OCI-LY7 (cell line): ENCODE results near the gene CRYGN. TPM values are rescaled to one million over a fixed set of nuclear protein-coding genes. Genes with fewer than 3 reads are reported as not detected.
A peak's percentile ranks its signal among the peaks of the same experiment; 100 is the strongest.

ENCODE experiments used
- BruUV-seq: library from RNA; stranded (reverse); fragments of 400-500 nt; replicated peaks from 2 replicates; lab custom pipeline; 2021; lab: Mats Ljungman, UMichigan
- CTCF ChIA-PET: fragments of 300-600 bp; sonication (Branson Sonifier 250); formaldehyde crosslinking; loops from one replicate; lab custom pipeline; 2022; ENCODE audit warnings: antibody characterized with exemption; ENCODE audit not compliant: unreplicated experiment; lab: Charles Lee
- POLR2A ChIA-PET: fragments of 300-600 bp; sonication (Branson Sonifier 250); formaldehyde crosslinking; loops from one replicate; lab custom pipeline; 2022; ENCODE audit warnings: antibody characterized with exemption; lab: Charles Lee
- DNase-seq: peaks from one replicate; pipeline ENCODE4 v3.0.0-alpha.2; 2015; ENCODE audit warnings: low spot score
- H2AFZ ChIP-seq: fragments of 200-600 bp; sonication (generic), shearing (Covaris generic); 2 replicates; pipeline ENCODE4 v1.6.1; 2014; ENCODE audit warnings: mild to moderate bottlenecking, antibody characterized with exemption, low read length, moderate library complexity
- H3K27ac ChIP-seq: fragments of 200-600 bp; sonication (generic); 2 replicates; pipeline ENCODE4 v1.5.1; 2014; ENCODE audit warnings: mixed run types, low read depth, mild to moderate bottlenecking, moderate library complexity, low read length, inconsistent platforms; ENCODE audit not compliant: poor library complexity, severe bottlenecking
- H3K36me3 ChIP-seq: fragments of 200-600 bp; sonication (generic); 2 replicates; pipeline ENCODE4 v1.6.1; 2014; ENCODE audit warnings: mild to moderate bottlenecking, antibody characterized with exemption, low read length, moderate library complexity, mixed read lengths; ENCODE audit not compliant: insufficient read depth
- H3K4me1 ChIP-seq: fragments of 200-600 bp; sonication (generic); 2 replicates; pipeline ENCODE4 v1.5.1; 2014; ENCODE audit warnings: mild to moderate bottlenecking, low read length; ENCODE audit not compliant: insufficient read depth, poor library complexity, severe bottlenecking
- H3K4me2 ChIP-seq: fragments of 200-600 bp; sonication (generic); 2 replicates; pipeline ENCODE4 v1.6.1; 2014; ENCODE audit warnings: mild to moderate bottlenecking, low read length
- H3K4me3 ChIP-seq: fragments of 200-600 bp; sonication (generic); 2 replicates; pipeline ENCODE4 v1.5.1; 2014; ENCODE audit warnings: mild to moderate bottlenecking, low read depth, low read length; ENCODE audit not compliant: poor library complexity, severe bottlenecking
- H3K79me2 ChIP-seq: fragments of 200-600 bp; sonication (generic); 2 replicates; pipeline ENCODE4 v1.6.1; 2016; ENCODE audit warnings: low read depth, mild to moderate bottlenecking, low read length, moderate library complexity, mixed read lengths; ENCODE audit not compliant: insufficient read depth
- H3K9me2 ChIP-seq: fragments of 200-600 bp; sonication (generic); 2 replicates; pipeline ENCODE4 v1.6.1; 2016; ENCODE audit warnings: mild to moderate bottlenecking, low read length, mixed read lengths; ENCODE audit not compliant: insufficient read depth
- H3K9me3 ChIP-seq: fragments of 200-600 bp; sonication (generic); 2 replicates; pipeline ENCODE4 v1.6.1; 2014; ENCODE audit warnings: mild to moderate bottlenecking, mixed run types, low read length, mixed read lengths
- H4K20me1 ChIP-seq: fragments of 200-600 bp; sonication (generic); 2 replicates; pipeline ENCODE4 v1.6.1; 2014; ENCODE audit warnings: mild to moderate bottlenecking, antibody characterized with exemption, low read length, moderate library complexity, mixed read lengths; ENCODE audit not compliant: insufficient read depth
- EZH2phosphoT487 ChIP-seq: fragments of 200-600 bp; sonication (generic); IDR thresholded peaks from 2 replicates; pipeline ENCODE4 v1.6.1; 2018; ENCODE audit warnings: low read depth, borderline replicate concordance, mild to moderate bottlenecking, mixed run types, antibody characterized with exemption, low read length, moderate library complexity, mixed read lengths
- intact Hi-C: fragments of 100-400 bp; cut with micrococcal nuclease; formaldehyde crosslinking; loops from one replicate; pipeline ENCODE4 v1.10.0; 2022; ENCODE audit not compliant: unreplicated experiment
- total RNA-seq, 2 experiments: library from RNA; depleted of rRNA in 1 of 2; stranded (reverse); fragments of >200 nt in 1 of 2; shearing (Covaris generic) in 1 of 2; gene quantifications; 2 replicates each; pipeline ENCODE4 v1.2.3, GENCODE V29; 2014 to 2022
- TF ChIP-seq, protein P1 (sequence below): fragments of 200-600 bp; sonication (generic); conservative IDR thresholded peaks from 2 replicates; pipeline ENCODE4 v1.5.1; 2014; ENCODE audit warnings: mild to moderate bottlenecking, antibody characterized with exemption, low read length, moderate library complexity, mixed read lengths

Gene CRYGN
- total RNA-seq, 2 experiments from 2014 or later = 0.09 TPM; not detected in 1

DNA sequence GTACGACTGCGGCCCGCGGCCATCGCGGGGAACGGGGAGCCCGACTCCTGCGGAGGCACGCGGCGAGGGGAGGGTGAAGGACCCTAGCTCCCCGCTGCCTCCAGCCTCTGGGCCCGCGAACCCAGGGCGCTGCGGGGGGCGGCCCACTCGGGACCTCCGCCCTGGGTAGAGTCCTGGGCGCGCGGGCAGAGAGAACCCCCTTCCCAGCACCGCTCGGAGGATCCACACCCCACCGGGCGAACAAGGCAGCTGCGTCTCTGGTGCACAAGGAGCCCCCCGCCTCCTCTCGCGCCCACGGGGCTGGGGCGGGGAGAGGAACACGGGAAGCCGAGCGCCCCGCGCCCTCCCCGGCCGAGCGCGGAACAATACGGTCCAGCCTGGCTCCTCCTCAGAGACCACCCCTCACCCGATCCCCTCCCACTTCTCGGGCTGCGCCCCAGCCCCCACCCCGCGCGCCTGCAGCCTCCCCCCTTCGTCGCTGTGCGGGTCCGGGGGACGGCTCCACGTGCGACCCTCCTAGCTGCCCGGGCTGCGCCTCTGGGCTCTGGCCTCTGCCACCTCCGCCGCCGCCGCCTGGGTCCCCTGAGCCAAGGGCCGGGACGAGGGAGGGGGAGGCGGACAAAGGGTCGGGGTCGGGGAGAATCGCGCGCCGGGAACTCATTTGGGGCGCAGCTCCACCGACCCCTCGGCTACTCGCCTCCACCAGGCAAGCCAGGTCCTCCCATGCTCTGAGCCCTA lies 30.1 kb downstream of the CRYGN start, which contains the start of gene WDR86:
WDR86 (minus strand) TSS at position 372 of the 738 bp plus-strand sequence. CDS start 449 bp downstream, outside the sequence.
- DNase-seq = no peak
- Histone ChIP-seq H3K36me3 (no peaks in the 10 kb centered on the region), H3K4me2 (no peak within 1 kb of the TSS), H3K4me3 (no peak within 1 kb of the TSS), H3K9me2 (no peaks in the 10 kb centered on the region), H2AFZ (no peak within 1 kb of the TSS), H3K79me2 (no peaks in the 10 kb centered on the region), H3K4me1 (no peaks in the 10 kb centered on the region), H3K9me3 (no peaks in the 10 kb centered on the region), H4K20me1 (no peaks in the 10 kb centered on the region), H3K27ac (no peak within 1 kb of the TSS)
- POLR2A ChIA-PET = no interaction called here
- BruUV-seq = no TSS peak
- intact Hi-C loops = no loop called here
- CTCF ChIA-PET = no interaction called here
- TF ChIP-seq, protein P1, sequence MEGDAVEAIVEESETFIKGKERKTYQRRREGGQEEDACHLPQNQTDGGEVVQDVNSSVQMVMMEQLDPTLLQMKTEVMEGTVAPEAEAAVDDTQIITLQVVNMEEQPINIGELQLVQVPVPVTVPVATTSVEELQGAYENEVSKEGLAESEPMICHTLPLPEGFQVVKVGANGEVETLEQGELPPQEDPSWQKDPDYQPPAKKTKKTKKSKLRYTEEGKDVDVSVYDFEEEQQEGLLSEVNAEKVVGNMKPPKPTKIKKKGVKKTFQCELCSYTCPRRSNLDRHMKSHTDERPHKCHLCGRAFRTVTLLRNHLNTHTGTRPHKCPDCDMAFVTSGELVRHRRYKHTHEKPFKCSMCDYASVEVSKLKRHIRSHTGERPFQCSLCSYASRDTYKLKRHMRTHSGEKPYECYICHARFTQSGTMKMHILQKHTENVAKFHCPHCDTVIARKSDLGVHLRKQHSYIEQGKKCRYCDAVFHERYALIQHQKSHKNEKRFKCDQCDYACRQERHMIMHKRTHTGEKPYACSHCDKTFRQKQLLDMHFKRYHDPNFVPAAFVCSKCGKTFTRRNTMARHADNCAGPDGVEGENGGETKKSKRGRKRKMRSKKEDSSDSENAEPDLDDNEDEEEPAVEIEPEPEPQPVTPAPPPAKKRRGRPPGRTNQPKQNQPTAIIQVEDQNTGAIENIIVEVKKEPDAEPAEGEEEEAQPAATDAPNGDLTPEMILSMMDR = no peak
- no peak for TF ChIP-seq EZH2phosphoT487

DNA sequence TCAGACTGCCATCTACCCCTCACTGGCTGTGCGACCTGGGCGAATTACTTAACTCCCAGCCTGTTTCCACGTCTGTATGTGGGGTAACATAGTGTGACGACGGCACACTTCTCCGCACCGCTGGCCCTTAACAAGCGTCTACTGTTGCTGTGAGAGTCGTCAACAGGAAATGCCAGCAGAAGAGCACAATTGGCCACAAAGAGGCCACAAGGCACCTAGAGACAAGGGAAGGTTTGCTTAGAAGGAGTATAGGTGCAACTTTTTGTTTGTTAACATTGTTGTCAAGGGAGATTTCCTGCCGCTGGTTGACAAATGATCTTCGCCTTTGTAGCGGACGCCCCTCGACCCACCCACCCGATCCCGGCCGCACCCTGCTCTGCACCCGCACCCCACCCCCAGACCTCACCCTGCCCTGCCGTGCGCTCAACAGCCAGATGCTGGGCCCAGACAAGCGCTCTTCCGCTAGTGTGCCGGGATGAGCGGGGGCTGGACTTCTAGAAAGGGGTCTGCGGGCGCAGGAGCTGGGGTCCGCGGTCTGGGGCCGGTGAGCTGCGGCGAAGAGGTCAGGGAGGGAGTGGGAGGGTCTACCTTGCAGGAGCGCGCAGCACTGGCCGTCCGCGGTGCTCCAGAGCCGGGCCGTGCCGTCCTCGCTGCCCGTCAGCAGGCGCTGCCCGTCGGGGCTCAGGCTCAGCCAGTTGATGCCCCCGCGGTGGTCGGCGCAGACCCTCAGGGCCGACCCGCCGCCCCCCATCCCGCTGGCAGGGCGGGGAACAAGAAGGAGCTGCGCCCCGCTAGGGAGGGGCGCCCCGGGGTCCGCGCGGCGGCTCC lies 30.9 kb downstream of the CRYGN start:
- Histone ChIP-seq H3K9me2 (no peaks in the 10 kb centered on the region), H2AFZ (no peak overlapping the region), H3K4me2 (no peak overlapping the region), H3K9me3 (no peaks in the 10 kb centered on the region), H3K27ac (no peak overlapping the region), H3K36me3 (no peaks in the 10 kb centered on the region), H4K20me1 (no peaks in the 10 kb centered on the region), H3K4me1 (no peaks in the 10 kb centered on the region), H3K4me3 (no peak overlapping the region), H3K79me2 (no peaks in the 10 kb centered on the region)
- no TSS peak for BruUV-seq
- intact Hi-C loops = no loop called here
- no peak for TF ChIP-seq EZH2phosphoT487
- TF ChIP-seq, protein P1 = no peak
- peak; percentile 36 for DNase-seq
- ChIA-PET CTCF (no interaction called here), POLR2A (no interaction called here)

DNA sequence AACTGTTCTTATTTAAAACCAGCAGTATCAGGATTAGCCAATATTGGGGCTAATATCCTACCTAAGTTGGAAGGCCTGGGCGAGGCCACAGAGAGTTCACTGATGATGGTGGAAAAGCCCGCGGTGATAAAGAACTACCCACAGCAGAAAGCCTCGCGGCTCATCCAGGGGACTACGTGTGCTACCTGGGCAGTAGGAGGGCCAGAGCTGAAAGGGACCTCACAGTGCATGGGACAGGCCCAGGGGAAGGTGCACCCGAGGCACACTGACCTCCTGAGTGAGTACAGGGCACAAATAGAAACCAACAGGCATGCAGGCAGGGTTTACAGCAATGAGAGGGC lies 31.5 kb downstream of the CRYGN start:
- no peak overlapping the region for H2AFZ ChIP-seq
- no peaks in the 10 kb centered on the region for H3K36me3 ChIP-seq
- H3K4me3 ChIP-seq = no peak overlapping the region
- no peaks in the 10 kb centered on the region for H3K9me2 ChIP-seq
- intact Hi-C loops = no loop called here
- no peaks in the 10 kb centered on the region for H3K79me2 ChIP-seq
- H4K20me1 ChIP-seq = no peaks in the 10 kb centered on the region
- TF ChIP-seq, protein P1 = no peak
- no peak for TF ChIP-seq EZH2phosphoT487
- H3K9me3 ChIP-seq = no peaks in the 10 kb centered on the region
- no peak overlapping the region for H3K4me2 ChIP-seq
- no peak for DNase-seq
- no peak overlapping the region for H3K27ac ChIP-seq
- ChIA-PET CTCF (no interaction called here), POLR2A (no interaction called here)
- no TSS peak for BruUV-seq
- no peaks in the 10 kb centered on the region for H3K4me1 ChIP-seq
